HepG2 (cell line): ENCODE data around the gene SYT13. TPM values are rescaled to one million over a fixed set of nuclear protein-coding genes. Genes with fewer than 3 reads are reported as not detected.

Experiments used
- ATAC-seq: fragments of 200-7000 bp; cut with Tn5 transposase; 3 replicates; pipeline ENCODE4 v1.9.1; 2020; ENCODE audit warnings: mild to moderate bottlenecking, moderate library complexity
- BruUV-seq: library from RNA; stranded (reverse); fragments of 400-500 nt; replicated peaks from 2 replicates; lab custom pipeline; 2021; lab: Mats Ljungman, UMichigan
- CTCF ChIA-PET: fragments of 300-600 bp; formaldehyde crosslinking; extraction: SDS; loops from one replicate; lab custom pipeline; 2021; ENCODE audit warnings: low total read pairs, inconsistent platforms, low intra/inter-chr PET ratio; lab: Yijun Ruan, JAX
- POLR2A ChIA-PET: fragments of 350-600 bp; sonication (Branson Sonifier 250); formaldehyde crosslinking; loops from one replicate; lab custom pipeline; 2020; ENCODE audit warnings: antibody characterized with exemption, inconsistent platforms; lab: Yijun Ruan, JAX
- DNase-seq: peaks from one replicate; pipeline ENCODE4 v3.0.0-alpha.2; 2015; ENCODE audit warnings: low spot score
- FAIRE-seq: peaks from 3 replicates; lab custom pipeline; 2011; peaks lifted over from hg19 to GRCh38; lab: Jason Lieb, UNC
- H2AFZ ChIP-seq: one replicate; pipeline ENCODE4 v1.6.1; 2011; ENCODE audit warnings: low read length, inconsistent platforms
- H3K27ac ChIP-seq: fragments of 300-600 bp; 3 replicates; pipeline ENCODE4 v1.8.0; 2011; ENCODE audit warnings: mixed run types, mild to moderate bottlenecking, mixed read lengths, low read length, inconsistent platforms; ENCODE audit not compliant: insufficient read depth; ENCODE audit errors: extremely low read length
- H3K27me3 ChIP-seq, 2 experiments: fragments of 200-600 bp in 1 of 2; 2 replicates in 1 of 2; 3 replicates in 1 of 2; pipeline versions ENCODE4 v1.6.0 to v1.8.0; 2011; ENCODE audit warnings: low read length in 2 of 2, mild to moderate bottlenecking in 2 of 2, moderate library complexity in 2 of 2, inconsistent platforms in 1 of 2; ENCODE audit not compliant: insufficient read depth in 2 of 2, control insufficient read depth in 1 of 2
- H3K36me3 ChIP-seq, 2 experiments: fragments of 200-600 bp in 1 of 2; replicated peaks in 1 of 2; 2 replicates in 1 of 2; 3 replicates in 1 of 2; pipeline versions ENCODE4 v1.5.1 to v1.8.0; 2011; ENCODE audit warnings: low read length in 2 of 2, inconsistent platforms in 1 of 2; ENCODE audit not compliant: insufficient read depth in 2 of 2, control insufficient read depth in 1 of 2
- H3K4me1 ChIP-seq: 2 replicates; pipeline ENCODE4 v1.5.1; 2012; ENCODE audit warnings: low read length, inconsistent platforms; ENCODE audit not compliant: insufficient read depth
- H3K4me2 ChIP-seq: 2 replicates; pipeline ENCODE4 v1.6.0; 2011; ENCODE audit warnings: low read depth, low read length, inconsistent platforms
- H3K4me3 ChIP-seq, 3 experiments: fragments of 200-600 bp in 1 of 3; sonication (generic), shearing (Covaris generic) in 1 of 3; replicated peaks in 1 of 3; 2 replicates each; pipeline ENCODE4 v1.5.1; 2011 to 2016; ENCODE audit warnings: low read length in 3 of 3, inconsistent platforms in 2 of 3, low read depth in 2 of 3, mild to moderate bottlenecking in 2 of 3, control low read depth in 1 of 3, mixed read lengths in 1 of 3; ENCODE audit not compliant: insufficient read depth in 1 of 3
- H3K79me2 ChIP-seq: one replicate; pipeline ENCODE4 v1.6.1; 2011; ENCODE audit warnings: low read length, inconsistent platforms; ENCODE audit not compliant: insufficient read depth
- H3K9ac ChIP-seq: 2 replicates; pipeline ENCODE4 v1.6.0; 2011; ENCODE audit warnings: mild to moderate bottlenecking, low read depth, low read length, inconsistent platforms; ENCODE audit not compliant: insufficient read depth
- H3K9me3 ChIP-seq: 2 replicates; pipeline ENCODE4 v1.5.1; 2012; ENCODE audit warnings: mild to moderate bottlenecking, low read length
- H4K20me1 ChIP-seq: 2 replicates; pipeline ENCODE4 v1.6.0; 2011; ENCODE audit warnings: inconsistent platforms, mild to moderate bottlenecking, low read length, moderate library complexity; ENCODE audit not compliant: insufficient read depth
- ASH2L ChIP-seq: fragments of 300-600, 200-600 bp; sonication (generic); IDR thresholded peaks from 2 replicates; pipeline ENCODE4 v1.7.0; 2017; ENCODE audit warnings: low read depth, mild to moderate bottlenecking, moderate library complexity, mixed read lengths, low read length; ENCODE audit not compliant: insufficient read length
- CSRNP1 ChIP-seq: sonication (generic); formaldehyde crosslinking; IDR thresholded peaks from 2 replicates; pipeline ENCODE4 v1.8.1; 2023; ENCODE audit warnings: mild to moderate bottlenecking, missing genetic modification reagents
- MAFF ChIP-seq: IDR thresholded peaks from 2 replicates; pipeline ENCODE4 v1.6.1; 2011; ENCODE audit warnings: low read depth, low read length, improper control_type of control experiment
- MAFK ChIP-seq, 2 experiments: IDR thresholded peaks in 1 of 2; conservative IDR thresholded peaks in 1 of 2; 2 replicates each; pipeline ENCODE4 v1.6.1; 2011; ENCODE audit warnings: improper control_type of control experiment in 2 of 2, low read length in 2 of 2
- MED1 ChIP-seq: sonication (generic); formaldehyde crosslinking; IDR thresholded peaks from 2 replicates; pipeline ENCODE4 v1.4.0; 2020; ENCODE audit warnings: missing genetic modification reagents
- MTA3 ChIP-seq: sonication (generic); formaldehyde crosslinking; IDR thresholded peaks from 2 replicates; pipeline ENCODE4 v1.4.0; 2020; ENCODE audit warnings: missing genetic modification reagents
- ZNF343 ChIP-seq: sonication (generic); formaldehyde crosslinking; IDR thresholded peaks from 2 replicates; pipeline ENCODE4 v1.4.0; 2020; ENCODE audit warnings: mild to moderate bottlenecking, missing genetic modification reagents
- ZNF556 ChIP-seq: sonication (generic); formaldehyde crosslinking; IDR thresholded peaks from 2 replicates; pipeline ENCODE4 v1.4.0; 2020; ENCODE audit warnings: mild to moderate bottlenecking, missing genetic modification reagents, borderline replicate concordance
- ZNF576 ChIP-seq: sonication (generic); formaldehyde crosslinking; IDR thresholded peaks from 2 replicates; pipeline ENCODE4 v1.4.0; 2020; ENCODE audit warnings: mild to moderate bottlenecking, missing genetic modification reagents
- ZNF709 ChIP-seq: sonication (generic); formaldehyde crosslinking; IDR thresholded peaks from 2 replicates; pipeline ENCODE4 v1.5.0; 2020; ENCODE audit warnings: mild to moderate bottlenecking, missing genetic modification reagents
- ZSCAN12 ChIP-seq: sonication (generic); formaldehyde crosslinking; IDR thresholded peaks from 2 replicates; pipeline ENCODE4 v1.9.0; 2021; ENCODE audit warnings: mild to moderate bottlenecking, missing genetic modification reagents
- WGBS: methylation state at CpG from one replicate; pipeline ENCODE4 v1.1.6; 2017; ENCODE audit warnings: low lambda C conversion rate; 5-methylcytosine and 5-hydroxymethylcytosine counted together
- in situ Hi-C: cut with HindIII; loops from 2 replicates; pipeline ENCODE4 v1.10.0; 2017; ENCODE audit warnings: low pct_unique_long_range_greater_than_20kb; ENCODE audit not compliant: extremely low pct_ligation_motif_present
- intact Hi-C: fragments of 100-400 bp; cut with micrococcal nuclease; formaldehyde crosslinking; loops from one replicate; pipeline ENCODE4 v1.10.0; 2022; ENCODE audit not compliant: unreplicated experiment
- polyA plus RNA-seq, 8 experiments: library from polyadenylated mRNA; depleted of rRNA in 3 of 8; stranded (reverse) in 7 of 8; unstranded in 1 of 8; fragments of >200 nt; fragmentation: Illumina TruSeq in 4 of 8; extraction: Trizol in 4 of 8; gene quantifications; 2 replicates each; pipeline versions ENCODE4 v1.2.1 to v1.2.3, GENCODE V29; 2011 to 2016; ENCODE audit warnings: low read depth in 4 of 8, missing spikeins in 1 of 8, mixed read lengths in 1 of 8; ENCODE audit not compliant: insufficient read depth in 1 of 8
- total RNA-seq, 5 experiments: library from RNA; depleted of rRNA; stranded (reverse); fragments of >200 nt; fragmentation: Illumina TruSeq; extraction: Trizol; gene quantifications; 2 replicates each; pipeline ENCODE4 v1.2.3, GENCODE V29; 2016; ENCODE audit warnings: low read depth in 1 of 5
- TF ChIP-seq, protein P1 (sequence below): sonication (generic); formaldehyde crosslinking; IDR thresholded peaks from 2 replicates; pipeline ENCODE4 v1.8.0; 2022; ENCODE audit warnings: mild to moderate bottlenecking, missing genetic modification reagents, moderate library complexity
- TF ChIP-seq, protein P2 (sequence below): sonication (generic); formaldehyde crosslinking; conservative IDR thresholded peaks from 2 replicates; pipeline ENCODE4 v1.4.0; 2020; ENCODE audit warnings: missing genetic modification reagents

The SYT13 gene
- total and polyA plus RNA-seq, 2 of the 13 experiments (the other 11 are each of a cell fraction or from before 2014, with no cell fraction given): 0.02 to 0.13 TPM

GRCh38 chr11:45265969-45266675 is 20.0 kb downstream of the SYT13 start:
- Histone ChIP-seq H3K27ac (no peak overlapping the region), H3K36me3 (no peaks in the 10 kb centered on the region), H3K4me2 (no peak overlapping the region), H3K4me1 (peaks cover 19% of the 10 kb centered on the region), H3K9me3 (no peaks in the 10 kb centered on the region), H4K20me1 (no peaks in the 10 kb centered on the region), H3K4me3 (no peak overlapping the region), H3K79me2 (no peaks in the 10 kb centered on the region), H2AFZ (no peak overlapping the region), H3K9ac (no peak overlapping the region), H3K27me3 (no peaks in the 10 kb centered on the region)
- intact Hi-C loops (no loop called here), in situ Hi-C loops (no loop called here)
- WGBS: 33% methylated on average over 2 of the region's 2 CpGs
- TF ChIP-seq, protein P1, sequence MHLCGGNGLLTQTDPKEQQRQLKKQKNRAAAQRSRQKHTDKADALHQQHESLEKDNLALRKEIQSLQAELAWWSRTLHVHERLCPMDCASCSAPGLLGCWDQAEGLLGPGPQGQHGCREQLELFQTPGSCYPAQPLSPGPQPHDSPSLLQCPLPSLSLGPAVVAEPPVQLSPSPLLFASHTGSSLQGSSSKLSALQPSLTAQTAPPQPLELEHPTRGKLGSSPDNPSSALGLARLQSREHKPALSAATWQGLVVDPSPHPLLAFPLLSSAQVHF (CRISPR knock-in tag): no peak
- no peak for TF ChIP-seq ZSCAN12 (CRISPR knock-in tag)
- peak in 1 of 2 experiments; percentile 41; a peak in 2 of 4 replicates for TF ChIP-seq MAFK (conservative IDR thresholded peaks at IDR 0.05 in 1 of 2, IDR thresholded peaks at IDR 0.05 in 1 of 2; ENCODE audit: low read length in 2 of 2)
- TF ChIP-seq MAFF: peak; percentile 29; the same call in 1 of the 2 replicates
- no peak for TF ChIP-seq ZNF576
- TF ChIP-seq ASH2L: no peak
- TF ChIP-seq CSRNP1 (CRISPR knock-in tag): no peak
- no peak for TF ChIP-seq ZNF343 (CRISPR knock-in tag)
- TF ChIP-seq ZNF556: no peak
- no peak for TF ChIP-seq ZNF709 (CRISPR knock-in tag)
- TF ChIP-seq MED1: no peak
- TF ChIP-seq, protein P2, sequence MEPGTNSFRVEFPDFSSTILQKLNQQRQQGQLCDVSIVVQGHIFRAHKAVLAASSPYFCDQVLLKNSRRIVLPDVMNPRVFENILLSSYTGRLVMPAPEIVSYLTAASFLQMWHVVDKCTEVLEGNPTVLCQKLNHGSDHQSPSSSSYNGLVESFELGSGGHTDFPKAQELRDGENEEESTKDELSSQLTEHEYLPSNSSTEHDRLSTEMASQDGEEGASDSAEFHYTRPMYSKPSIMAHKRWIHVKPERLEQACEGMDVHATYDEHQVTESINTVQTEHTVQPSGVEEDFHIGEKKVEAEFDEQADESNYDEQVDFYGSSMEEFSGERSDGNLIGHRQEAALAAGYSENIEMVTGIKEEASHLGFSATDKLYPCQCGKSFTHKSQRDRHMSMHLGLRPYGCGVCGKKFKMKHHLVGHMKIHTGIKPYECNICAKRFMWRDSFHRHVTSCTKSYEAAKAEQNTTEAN: no peak
- no peak for TF ChIP-seq MTA3
- ATAC-seq (no peak), DNase-seq (no peak), FAIRE-seq (no peak)
- CTCF ChIA-PET: no interaction called here
- no TSS peak for BruUV-seq
- POLR2A ChIA-PET: no interaction called here
